Stomach smooth muscle (tissue), 2 donors: ENCODE data around the gene RAD52.

Source experiments
- H3K27ac ChIP-seq: one replicate; pipeline ENCODE4 v1.7.0; 2013; ENCODE audit warnings: mild to moderate bottlenecking, low read length, inconsistent platforms
- H3K27me3 ChIP-seq, 2 donors: one replicate each; pipeline ENCODE4 v1.7.0; 2013; ENCODE audit warnings: low read length in 2 of 2; ENCODE audit not compliant: insufficient read depth in 2 of 2, control insufficient read depth in 1 of 2
- H3K36me3 ChIP-seq, 2 donors: one replicate each; pipeline ENCODE4 v1.7.0; 2013; ENCODE audit warnings: low read length in 2 of 2; ENCODE audit not compliant: control insufficient read depth in 2 of 2, insufficient read depth in 2 of 2
- H3K4me1 ChIP-seq: one replicate; pipeline ENCODE4 v1.7.0; 2013; ENCODE audit warnings: low read length; ENCODE audit not compliant: control insufficient read depth, insufficient read depth
- H3K4me3 ChIP-seq, 2 donors: one replicate each; pipeline ENCODE4 v1.7.0; 2013; ENCODE audit warnings: low read length in 2 of 2
- H3K9ac ChIP-seq, 2 donors: one replicate each; pipeline ENCODE4 v1.7.0; 2013; ENCODE audit warnings: low read length in 2 of 2, mild to moderate bottlenecking in 1 of 2
- H3K9me3 ChIP-seq, 2 donors: one replicate each; pipeline ENCODE4 v1.7.0; 2013; ENCODE audit warnings: low read length in 2 of 2; ENCODE audit not compliant: control insufficient read depth in 2 of 2
- donor health status: healthy.
- donor health status: Pancreatic carcinoma.

The RAD52 gene

DNA sequence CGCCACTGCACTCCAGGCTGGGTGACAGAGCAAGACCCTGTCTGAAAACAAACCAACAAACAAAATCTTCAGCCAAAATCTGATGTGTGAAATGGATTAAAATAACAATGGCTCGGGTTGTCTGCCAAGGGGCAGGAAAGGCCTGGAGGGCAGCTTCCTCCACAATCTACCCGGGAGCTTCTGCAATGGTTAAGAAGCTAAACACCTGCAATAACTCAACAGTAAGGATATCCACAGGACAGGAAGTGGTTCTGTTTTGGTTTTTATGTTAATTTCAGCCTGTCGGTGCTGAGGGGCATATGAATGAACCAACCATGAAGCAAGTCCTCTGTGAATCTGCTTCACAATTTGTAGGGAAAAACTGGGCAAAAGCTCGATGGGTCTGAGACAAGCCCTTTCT, 34.4 kb downstream of the RAD52 start:
- no peaks in the 10 kb centered on the region for H3K4me1 ChIP-seq
- no peak overlapping the region for H3K27ac ChIP-seq
- no peak overlapping the region for H3K9ac ChIP-seq
- H3K4me3 ChIP-seq = no peak overlapping the region
- H3K36me3 ChIP-seq = peaks cover 37 to 42% of the 10 kb centered on the region in 2 donors
- no peaks in the 10 kb centered on the region for H3K9me3 ChIP-seq
- no peaks in the 10 kb centered on the region for H3K27me3 ChIP-seq

DNA sequence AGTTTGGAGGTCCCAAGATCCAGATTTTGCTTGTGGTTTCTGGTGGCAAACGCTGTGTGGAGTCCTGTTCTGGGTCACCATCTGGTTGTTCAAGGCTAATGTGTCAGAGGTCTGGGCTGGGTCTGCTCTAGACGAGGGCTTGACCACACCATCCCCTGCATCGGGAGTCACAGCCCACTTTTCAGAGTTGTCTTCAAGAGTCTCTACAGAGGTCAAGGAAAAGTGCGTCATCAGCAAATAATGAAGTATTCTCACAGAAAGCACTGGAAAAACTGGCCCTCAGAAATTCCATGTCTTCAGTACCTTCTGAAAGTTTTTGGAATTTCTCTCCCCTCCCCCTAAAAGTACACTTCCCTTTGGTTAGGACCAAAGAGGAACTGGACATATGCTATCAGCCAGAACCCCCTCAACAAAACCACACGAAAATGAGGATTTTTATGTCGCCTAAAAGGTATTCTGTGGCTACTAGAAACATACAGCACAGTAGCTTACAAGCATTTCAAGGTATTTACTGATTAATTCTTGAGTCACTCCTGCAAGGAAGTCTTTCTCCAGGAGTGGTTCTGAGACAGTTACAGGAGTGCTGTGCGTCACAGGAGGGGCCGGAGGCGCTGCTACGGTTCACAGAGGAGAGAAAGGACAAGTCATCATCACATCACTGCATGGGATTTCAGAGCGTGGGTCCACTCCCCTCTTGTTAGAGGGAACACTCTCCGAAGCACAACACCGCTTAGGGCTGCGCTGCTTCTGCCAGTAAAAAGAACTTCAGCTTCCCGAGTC, 35.4 kb downstream of the RAD52 start:
- Histone ChIP-seq H3K9ac (no peak overlapping the region), H3K27me3 (no peaks in the 10 kb centered on the region), H3K27ac (no peak overlapping the region), H3K4me3 (no peak overlapping the region), H3K4me1 (no peaks in the 10 kb centered on the region), H3K36me3 (peaks cover 37 to 42% of the 10 kb centered on the region in 2 donors), H3K9me3 (no peaks in the 10 kb centered on the region)

DNA sequence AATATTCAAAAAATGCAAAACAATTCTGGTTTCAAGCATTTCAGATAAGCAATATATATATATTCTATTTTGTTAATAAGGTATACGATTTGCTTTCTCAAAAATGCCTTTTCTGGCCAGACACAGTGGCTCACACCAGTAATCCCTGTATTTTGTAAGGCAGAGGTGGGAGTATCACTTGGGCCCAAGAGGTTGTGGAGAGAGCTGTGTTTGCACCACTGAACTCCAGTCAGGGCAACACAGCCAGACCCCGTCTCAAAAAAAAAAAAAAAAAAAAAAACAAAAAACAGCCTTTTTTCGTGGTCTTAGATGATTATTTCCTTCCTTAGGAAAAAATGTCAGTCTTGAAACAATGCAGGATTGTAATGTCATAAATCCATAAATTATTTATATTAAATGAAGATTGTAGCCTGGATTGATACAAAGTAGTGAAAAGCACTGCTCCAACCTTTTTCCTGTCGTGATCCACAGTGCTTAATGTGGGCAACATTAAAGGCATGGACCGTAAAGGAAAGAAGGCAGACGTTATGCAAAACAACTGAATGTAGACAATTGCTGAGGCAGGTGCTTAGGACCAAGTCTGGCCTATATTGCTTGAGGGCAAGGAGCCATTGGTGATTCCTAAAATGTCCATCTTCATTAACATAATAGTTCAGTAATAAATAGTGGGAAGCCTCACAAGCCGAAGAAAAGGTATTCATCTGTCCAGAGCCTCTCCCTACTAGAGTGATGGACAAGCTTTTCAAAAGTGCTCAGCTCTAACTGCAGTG, 36.8 kb downstream of the RAD52 start:
- Histone ChIP-seq H3K4me1 (no peaks in the 10 kb centered on the region), H3K27ac (no peak overlapping the region), H3K9ac (no peak overlapping the region), H3K36me3 (peaks cover 47 to 55% of the 10 kb centered on the region in 2 donors), H3K4me3 (no peak overlapping the region), H3K27me3 (no peaks in the 10 kb centered on the region), H3K9me3 (no peaks in the 10 kb centered on the region)

DNA sequence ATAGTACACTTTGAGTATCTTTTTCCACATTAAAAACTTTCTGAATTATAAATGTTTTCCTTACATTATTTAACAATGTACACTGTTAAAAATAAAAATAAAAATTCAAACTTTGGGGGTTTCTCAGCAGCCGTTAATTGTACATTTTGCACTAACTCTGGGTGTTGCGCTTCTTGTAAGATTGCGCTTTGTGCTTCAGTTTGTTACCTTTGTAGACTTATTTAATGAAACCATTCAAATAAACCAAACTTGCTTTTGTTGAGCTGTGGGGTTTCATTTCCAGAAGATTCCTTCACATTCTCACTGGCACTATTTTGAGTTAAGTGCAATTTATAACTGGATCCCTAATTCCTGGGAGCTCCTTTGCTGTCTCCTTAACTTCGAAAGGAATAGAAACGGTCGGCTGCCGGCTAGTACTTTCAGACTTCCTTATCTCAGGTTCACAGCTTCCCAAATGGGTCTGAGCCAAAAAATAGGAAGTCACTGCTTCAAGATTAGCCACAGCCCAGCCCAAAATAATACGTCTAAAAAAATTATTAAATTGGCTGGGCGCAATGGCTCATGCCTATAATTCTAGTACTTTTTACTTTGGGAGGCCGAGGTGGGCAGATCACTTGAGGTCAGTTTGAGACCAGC, 38.2 kb downstream of the RAD52 start:
- peaks cover 42 to 53% of the 10 kb centered on the region in 2 donors for H3K36me3 ChIP-seq
- no peaks in the 10 kb centered on the region for H3K27me3 ChIP-seq
- H3K9me3 ChIP-seq = no peaks in the 10 kb centered on the region
- no peak overlapping the region for H3K27ac ChIP-seq
- H3K4me1 ChIP-seq = no peaks in the 10 kb centered on the region
- no peak overlapping the region for H3K4me3 ChIP-seq
- no peak overlapping the region for H3K9ac ChIP-seq

DNA sequence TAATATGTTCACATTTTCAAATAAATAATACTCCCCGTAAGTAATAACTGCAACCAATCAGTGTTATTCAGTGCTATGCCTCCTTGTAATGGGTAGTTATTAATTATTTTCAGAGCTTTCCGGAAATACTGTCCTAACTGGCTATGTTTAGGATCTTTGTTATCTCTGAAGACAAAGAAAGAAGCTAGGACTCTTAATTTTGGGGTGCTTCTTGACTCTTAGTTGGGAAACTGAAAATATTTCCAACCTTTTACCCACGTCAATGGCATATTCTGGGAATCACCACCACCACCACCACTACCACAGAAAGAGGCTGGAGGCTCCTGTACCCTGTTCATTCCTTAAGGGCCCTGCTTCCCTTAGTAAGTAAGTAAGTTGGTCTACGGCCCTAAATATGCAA, 39.1 kb downstream of the RAD52 start:
- no peak overlapping the region for H3K9ac ChIP-seq
- no peak overlapping the region for H3K27ac ChIP-seq
- H3K27me3 ChIP-seq = no peaks in the 10 kb centered on the region
- H3K4me1 ChIP-seq = no peaks in the 10 kb centered on the region
- H3K4me3 ChIP-seq = no peak overlapping the region
- H3K9me3 ChIP-seq = no peaks in the 10 kb centered on the region
- H3K36me3 ChIP-seq = peaks cover 50 to 58% of the 10 kb centered on the region in 2 donors

DNA sequence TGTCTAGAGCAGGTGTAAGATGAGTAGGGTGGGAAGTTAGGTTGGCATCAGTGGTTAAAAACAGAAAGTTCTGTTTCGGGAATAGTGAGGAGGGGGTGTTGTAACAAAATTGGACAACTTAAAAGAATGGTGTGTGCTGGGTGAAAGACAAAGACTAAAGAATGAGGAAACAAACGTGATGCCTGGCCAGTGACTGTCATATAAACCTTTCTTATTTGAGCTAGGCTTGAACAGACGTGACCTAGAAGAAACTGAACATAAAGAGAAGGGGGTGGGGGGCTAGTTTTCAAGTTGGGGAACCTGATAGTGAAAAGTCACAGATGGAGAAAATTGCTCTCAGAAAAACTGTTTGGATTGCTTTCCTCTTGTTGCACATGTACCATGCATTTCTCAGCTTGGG, 39.6 kb downstream of the RAD52 start:
- H3K36me3 ChIP-seq = peaks cover 45 to 54% of the 10 kb centered on the region in 2 donors
- no peak overlapping the region for H3K9ac ChIP-seq
- H3K4me3 ChIP-seq = no peak overlapping the region
- H3K9me3 ChIP-seq = no peaks in the 10 kb centered on the region
- H3K4me1 ChIP-seq = no peaks in the 10 kb centered on the region
- no peak overlapping the region for H3K27ac ChIP-seq
- no peaks in the 10 kb centered on the region for H3K27me3 ChIP-seq

DNA sequence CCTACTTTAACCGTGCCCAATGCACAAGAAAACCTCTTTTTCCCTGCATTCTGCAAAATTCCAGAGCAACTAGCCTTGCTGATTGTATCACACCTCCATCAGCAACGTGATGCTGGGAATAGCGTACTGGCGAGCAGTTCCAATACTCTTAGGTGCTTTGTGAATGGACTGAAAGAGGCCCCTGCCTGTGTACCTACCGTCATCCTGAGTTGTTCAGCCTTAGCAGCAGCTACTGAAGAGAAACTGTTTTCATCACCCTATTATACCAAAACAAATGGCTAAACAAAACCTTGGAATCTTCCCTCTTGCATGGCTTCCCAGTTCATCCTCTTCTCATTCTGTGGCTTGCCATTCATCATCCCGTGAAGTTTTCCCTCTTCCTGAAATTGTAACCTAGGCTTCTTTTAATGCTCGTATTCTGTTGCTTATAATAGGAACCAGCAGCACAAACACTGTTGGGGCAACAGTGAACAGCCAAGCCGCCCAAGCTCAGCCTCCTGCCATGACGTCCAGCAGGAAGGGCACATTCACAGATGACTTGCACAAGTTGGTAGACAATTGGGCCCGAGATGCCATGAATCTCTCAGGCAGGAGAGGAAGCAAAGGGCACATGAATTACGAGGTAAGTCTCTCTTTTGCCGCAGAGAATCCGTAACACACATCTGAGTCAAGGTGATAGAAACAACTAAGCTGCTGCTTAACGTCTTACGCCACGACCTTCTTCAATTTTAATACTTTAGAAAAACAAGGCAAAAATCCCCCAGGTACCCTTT, 41.9 kb downstream of the RAD52 start:
- no peaks in the 10 kb centered on the region for H3K4me1 ChIP-seq

DNA sequence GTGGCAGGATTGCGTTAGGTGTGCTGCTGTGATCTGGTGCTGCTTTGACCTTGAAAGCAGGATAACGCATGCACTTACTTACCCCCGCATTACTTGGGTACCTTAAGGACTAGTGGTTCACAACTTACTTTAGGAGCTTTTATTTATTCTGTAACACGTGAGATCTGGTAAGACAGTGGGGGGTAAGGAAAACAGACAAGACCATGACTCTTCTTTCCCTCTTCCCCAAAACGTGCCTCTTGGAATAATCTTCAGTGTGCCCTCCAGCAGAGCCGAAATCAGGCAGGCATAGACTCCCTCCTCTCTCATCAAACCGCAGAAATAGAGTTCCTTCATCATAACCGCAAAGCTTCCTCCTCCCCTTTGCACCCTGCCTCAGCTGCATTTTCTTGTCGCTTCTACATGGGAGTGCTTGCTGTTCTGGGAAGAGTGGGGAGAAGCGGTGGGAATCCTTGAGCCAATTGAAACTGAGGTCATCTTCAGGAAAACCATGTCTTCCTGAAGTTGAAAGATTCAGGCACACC, 43.4 kb downstream of the RAD52 start:
- H3K4me3 ChIP-seq = no peak overlapping the region
- no peaks in the 10 kb centered on the region for H3K27me3 ChIP-seq
- peaks cover 47 to 51% of the 10 kb centered on the region in 2 donors for H3K36me3 ChIP-seq
- H3K9ac ChIP-seq = no peak overlapping the region
- H3K9me3 ChIP-seq = no peaks in the 10 kb centered on the region
- no peaks in the 10 kb centered on the region for H3K4me1 ChIP-seq
- H3K27ac ChIP-seq = no peak overlapping the region

More for the DNA sequence above, 41.9 kb downstream of the RAD52 start:
- no peaks in the 10 kb centered on the region for H3K9me3 ChIP-seq
- H3K27ac ChIP-seq = no peak overlapping the region
- H3K9ac ChIP-seq = no peak overlapping the region
- H3K27me3 ChIP-seq = no peaks in the 10 kb centered on the region
- H3K4me3 ChIP-seq = no peak overlapping the region
- H3K36me3 ChIP-seq = peaks cover 41 to 43% of the 10 kb centered on the region in 2 donors

DNA sequence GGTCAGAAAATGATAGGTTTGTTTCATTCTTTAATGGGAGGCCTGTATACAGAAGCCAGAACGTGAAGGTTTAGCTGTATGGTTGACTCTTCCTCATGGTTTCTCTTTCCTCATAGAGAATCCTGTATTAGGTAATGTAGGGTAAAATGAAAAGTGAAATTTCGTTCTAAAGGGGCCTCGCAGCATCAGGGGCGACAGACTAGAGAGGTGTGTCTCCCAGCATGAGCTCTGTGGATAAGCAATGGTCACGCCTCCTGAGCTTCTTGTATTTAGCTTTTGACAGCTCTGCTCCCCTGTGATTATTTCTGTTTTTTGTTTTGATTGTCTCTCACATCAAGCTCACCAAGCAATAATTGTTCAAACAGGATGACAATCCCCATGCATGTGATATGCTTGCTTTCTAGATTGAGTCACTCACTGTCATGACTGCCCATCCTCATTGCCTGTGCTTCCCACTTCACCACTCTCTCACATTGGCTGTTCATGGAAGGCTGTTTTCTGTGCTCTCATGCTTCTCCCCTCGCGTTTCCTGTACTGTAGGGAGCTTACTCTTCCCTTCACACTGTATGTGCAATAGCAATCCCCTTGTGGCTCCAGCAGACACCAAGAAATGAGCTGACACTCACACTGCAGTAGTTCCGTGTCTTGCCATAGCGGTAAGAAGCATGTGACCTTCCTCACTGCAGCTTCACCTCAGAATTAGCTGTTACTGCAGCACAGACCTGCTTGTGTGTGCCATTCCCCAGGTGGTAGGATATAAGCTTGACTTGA, 44.0 kb downstream of the RAD52 start:
- Histone ChIP-seq H3K9ac (no peak overlapping the region), H3K4me3 (no peak overlapping the region), H3K9me3 (no peaks in the 10 kb centered on the region), H3K36me3 (peaks cover 53 to 56% of the 10 kb centered on the region in 2 donors), H3K4me1 (no peaks in the 10 kb centered on the region), H3K27ac (no peak overlapping the region), H3K27me3 (no peaks in the 10 kb centered on the region)
